ENCODE results near the gene AMD1.

Gene AMD1

DNA sequence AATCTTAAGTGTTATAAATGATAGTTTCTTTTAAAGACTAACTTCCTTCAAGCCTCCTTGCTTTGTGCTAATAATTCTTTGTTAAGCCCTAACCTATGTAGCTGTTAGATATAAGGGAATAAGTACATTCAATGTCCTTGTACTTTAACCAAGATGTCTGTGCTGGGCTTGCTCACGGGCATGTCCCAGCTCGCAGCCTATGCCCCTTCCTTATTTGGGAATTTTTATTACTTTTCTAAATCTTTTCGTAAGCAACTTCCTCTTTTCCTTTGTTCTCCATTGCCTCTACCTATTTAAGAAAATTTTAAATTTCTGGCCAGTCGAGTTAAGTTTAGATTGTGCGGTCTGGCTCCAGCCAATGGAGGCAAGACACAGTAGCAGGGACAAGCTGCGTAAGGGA is 33.3 kb upstream of the AMD1 start:
- Histone ChIP-seq H3K36me3 (ENCODE audit: control insufficient read depth, insufficient read depth, low read length) (no peaks in the 10 kb centered on the region), H3K27me3 (replicated peaks; ENCODE audit: control insufficient read depth, insufficient read depth, low read length) (no peaks in the 10 kb centered on the region), H3K4me3 (replicated peaks; ENCODE audit: low read depth, low read length) (no peak overlapping the region)
- DNase-seq (ENCODE audit: extremely low read depth, insufficient read length), result no peak
- no peak for TF ChIP-seq CTCF (IDR thresholded peaks at IDR 0.05; ENCODE audit: insufficient read depth, low read length, poor library complexity, severe bottlenecking)

DNA sequence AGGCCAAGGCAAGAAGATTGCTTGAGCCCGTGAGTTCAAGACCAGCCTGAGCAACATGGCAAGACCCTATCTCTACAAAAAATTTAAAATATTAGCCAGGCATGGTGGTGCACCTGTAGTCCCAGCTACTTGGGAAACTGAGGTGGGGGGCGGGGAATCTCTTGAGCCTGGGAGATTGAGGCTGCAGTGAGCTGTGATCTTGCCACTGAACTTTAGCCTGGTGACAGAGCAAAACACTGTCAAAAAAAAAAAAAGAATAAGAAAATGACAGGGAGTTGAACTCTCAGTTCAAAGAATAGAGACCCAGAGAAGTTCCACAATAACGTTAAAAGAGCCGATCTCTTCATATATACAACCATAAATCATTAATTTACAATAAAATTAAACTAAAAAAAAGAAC is 24.8 kb upstream of the AMD1 start:
- Histone ChIP-seq H3K36me3 (ENCODE audit: control insufficient read depth, insufficient read depth, low read length) (no peaks in the 10 kb centered on the region), H3K4me3 (replicated peaks; ENCODE audit: low read depth, low read length) (no peak overlapping the region), H3K27me3 (replicated peaks; ENCODE audit: control insufficient read depth, insufficient read depth, low read length) (no peaks in the 10 kb centered on the region)
- TF ChIP-seq CTCF (IDR thresholded peaks at IDR 0.05; ENCODE audit: insufficient read depth, low read length, poor library complexity, severe bottlenecking), result no peak
- DNase-seq (ENCODE audit: extremely low read depth, insufficient read length), result no peak

DNA sequence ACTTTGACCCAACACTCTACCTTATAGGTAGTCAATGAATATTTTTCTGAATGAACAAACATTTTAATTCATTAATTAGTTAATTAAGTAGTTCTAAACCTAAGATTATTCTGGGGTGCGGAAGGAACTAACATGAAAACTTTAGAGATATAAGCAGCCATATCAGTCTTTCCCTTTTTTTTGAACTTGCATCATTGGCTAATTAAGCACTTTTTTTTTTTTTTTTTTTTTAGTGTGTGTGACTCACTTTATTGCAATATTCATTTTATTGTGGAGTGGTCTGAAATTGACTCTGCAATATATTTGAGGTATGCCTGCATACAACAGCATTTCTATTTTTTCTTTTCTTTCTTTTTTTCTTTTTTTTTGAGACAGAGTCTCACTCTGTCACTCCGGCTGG is 21.8 kb upstream of the AMD1 start:
- no peak for DNase-seq (ENCODE audit: extremely low read depth, insufficient read length)
- TF ChIP-seq CTCF (IDR thresholded peaks at IDR 0.05; ENCODE audit: insufficient read depth, low read length, poor library complexity, severe bottlenecking), result no peak
- Histone ChIP-seq H3K27me3 (replicated peaks; ENCODE audit: control insufficient read depth, insufficient read depth, low read length) (no peaks in the 10 kb centered on the region), H3K36me3 (ENCODE audit: control insufficient read depth, insufficient read depth, low read length) (no peaks in the 10 kb centered on the region), H3K4me3 (replicated peaks; ENCODE audit: low read depth, low read length) (no peak overlapping the region)

DNA sequence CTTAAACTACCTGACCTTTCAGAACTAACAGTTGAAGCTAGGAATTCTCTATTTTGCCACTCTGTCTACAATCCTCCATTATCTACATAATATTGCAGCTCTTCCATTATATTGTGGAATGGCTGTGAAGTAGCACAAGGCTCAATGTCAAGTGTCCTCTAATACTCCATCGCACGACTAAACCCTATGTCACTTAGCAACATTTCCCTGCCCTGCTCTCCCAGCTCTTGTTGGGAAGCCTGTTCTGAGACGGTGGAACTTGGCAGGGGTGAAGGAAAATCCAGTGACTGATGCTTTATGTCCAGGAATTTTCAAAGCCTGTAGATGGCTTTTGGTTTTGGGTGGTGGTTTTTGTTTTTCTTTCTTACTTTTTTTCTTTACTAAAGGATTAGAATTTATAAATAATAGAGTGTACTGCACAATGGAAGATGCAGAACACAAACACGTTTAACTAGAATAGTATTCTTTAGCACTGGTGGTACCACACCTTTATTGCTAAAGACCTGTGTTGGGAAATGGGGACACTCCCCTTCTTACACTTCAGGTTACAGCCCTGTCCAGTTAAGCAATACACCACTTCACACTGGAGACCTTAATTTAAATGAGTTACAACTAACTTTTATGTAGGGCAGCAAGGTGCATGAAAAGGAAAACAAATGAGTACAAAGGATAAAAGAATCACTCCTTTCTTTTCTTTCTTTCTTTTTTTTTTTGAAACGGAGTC is 20.7 kb upstream of the AMD1 start:
- TF ChIP-seq CTCF (IDR thresholded peaks at IDR 0.05; ENCODE audit: insufficient read depth, low read length, poor library complexity, severe bottlenecking), result no peak
- Histone ChIP-seq H3K27me3 (replicated peaks; ENCODE audit: control insufficient read depth, insufficient read depth, low read length) (no peaks in the 10 kb centered on the region), H3K36me3 (ENCODE audit: control insufficient read depth, insufficient read depth, low read length) (no peaks in the 10 kb centered on the region), H3K4me3 (replicated peaks; ENCODE audit: low read depth, low read length) (no peak overlapping the region)
- DNase-seq (ENCODE audit: extremely low read depth, insufficient read length), result no peak

GRCh38 chr6:110856296-110856695 is 18.3 kb upstream of the AMD1 start:
- no peaks in the 10 kb centered on the region for H3K27me3 ChIP-seq (replicated peaks; ENCODE audit: control insufficient read depth, insufficient read depth, low read length)
- no peak for TF ChIP-seq CTCF (IDR thresholded peaks at IDR 0.05; ENCODE audit: insufficient read depth, low read length, poor library complexity, severe bottlenecking)
- H3K4me3 ChIP-seq (replicated peaks; ENCODE audit: low read depth, low read length), result no peak overlapping the region
- H3K36me3 ChIP-seq (ENCODE audit: control insufficient read depth, insufficient read depth, low read length), result no peaks in the 10 kb centered on the region
- no peak for DNase-seq (ENCODE audit: extremely low read depth, insufficient read length)

DNA sequence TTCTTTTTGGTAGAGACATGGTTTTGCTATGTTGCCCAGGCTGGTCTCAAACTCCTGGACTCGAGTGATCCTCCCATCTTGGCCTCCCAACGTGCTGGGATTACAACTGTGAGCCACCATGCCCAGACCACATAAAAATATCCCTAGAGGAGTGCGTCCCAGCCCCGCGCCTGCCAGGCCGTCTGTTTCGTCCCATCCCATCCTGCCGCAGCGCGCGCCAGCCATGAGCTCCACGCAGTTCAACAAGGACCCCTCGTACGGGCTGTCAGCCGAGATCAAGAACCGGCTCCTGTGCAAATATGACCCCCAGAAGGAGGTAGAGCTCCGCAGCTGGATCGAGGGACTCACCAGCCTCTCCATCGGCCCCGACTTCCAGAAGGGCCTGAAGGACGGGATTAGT is 16.6 kb upstream of the AMD1 start:
- no peak for TF ChIP-seq CTCF (IDR thresholded peaks at IDR 0.05; ENCODE audit: insufficient read depth, low read length, poor library complexity, severe bottlenecking)
- H3K27me3 ChIP-seq (replicated peaks; ENCODE audit: control insufficient read depth, insufficient read depth, low read length), result no peaks in the 10 kb centered on the region
- DNase-seq (ENCODE audit: extremely low read depth, insufficient read length), result no peak
- no peaks in the 10 kb centered on the region for H3K36me3 ChIP-seq (ENCODE audit: control insufficient read depth, insufficient read depth, low read length)
- no peak overlapping the region for H3K4me3 ChIP-seq (replicated peaks; ENCODE audit: low read depth, low read length)

Measured in GM06990 (cell line).